Natural killer cell (primary cell): ENCODE data around the gene ACTR1B. TPM values are rescaled to one million over a fixed set of nuclear protein-coding genes. Genes with fewer than 3 reads are reported as not detected.

Experiments
- ATAC-seq, 3 donors: fragments of 150-1000 bp in 2 of 3; fragments of 200-7000 bp in 1 of 3; cut with Tn5 transposase; 1 replicate in 1 of 3; 2 replicates in 2 of 3; pipeline ENCODE4 v1.10.0; 2021; ENCODE audit warnings: mild to moderate bottlenecking in 2 of 3, moderate library complexity in 2 of 3
- DNase-seq, 2 donors: peaks; one replicate each; pipeline versions ENCODE4 v3.0.0 to v3.0.0-alpha.2; 2013 to 2021; ENCODE audit warnings: mixed read lengths in 1 of 2
- H3K27ac ChIP-seq: one replicate; pipeline ENCODE4 v1.5.1; 2013; ENCODE audit warnings: mild to moderate bottlenecking, low read length
- H3K27me3 ChIP-seq: one replicate; pipeline ENCODE4 v1.6.1; 2013; ENCODE audit warnings: low read length; ENCODE audit not compliant: control insufficient read depth, insufficient read depth
- H3K36me3 ChIP-seq: one replicate; pipeline ENCODE4 v1.6.1; 2013; ENCODE audit warnings: low read length; ENCODE audit not compliant: control insufficient read depth, insufficient read depth
- H3K4me1 ChIP-seq: one replicate; pipeline ENCODE4 v1.6.1; 2013; ENCODE audit warnings: low read length; ENCODE audit not compliant: control insufficient read depth, insufficient read depth
- H3K4me3 ChIP-seq: one replicate; pipeline ENCODE4 v1.5.1; 2013; ENCODE audit warnings: low read length
- H3K9me3 ChIP-seq: one replicate; pipeline ENCODE4 v1.6.1; 2013; ENCODE audit warnings: low read length; ENCODE audit not compliant: control insufficient read depth, insufficient read depth
- H3K27ac Mint-ChIP-seq, 2 donors: one replicate each; pipeline ENCODE4 v1.8.0; 2022; ENCODE audit warnings: mild to moderate bottlenecking in 2 of 2, mixed read lengths in 2 of 2, moderate library complexity in 1 of 2
- H3K27me3 Mint-ChIP-seq, 2 donors: one replicate each; pipeline ENCODE4 v1.8.0; 2022; ENCODE audit warnings: low read depth in 2 of 2, mixed read lengths in 2 of 2
- H3K36me3 Mint-ChIP-seq: one replicate; pipeline ENCODE4 v1.8.0; 2022; ENCODE audit warnings: mixed read lengths
- H3K4me1 Mint-ChIP-seq, 2 donors: one replicate each; pipeline ENCODE4 v1.8.0; 2022; ENCODE audit warnings: mixed read lengths in 2 of 2
- H3K4me3 Mint-ChIP-seq: one replicate; pipeline ENCODE4 v1.8.0; 2022; ENCODE audit warnings: mild to moderate bottlenecking, moderate library complexity, mixed read lengths
- H3K9me3 Mint-ChIP-seq, 2 donors: one replicate each; pipeline ENCODE4 v1.8.0; 2022; ENCODE audit warnings: mixed read lengths in 2 of 2
- WGBS: methylation state at CpG from one replicate; pipeline ENCODE4 v1.1.7; 2013; ENCODE audit warnings: missing lambda C conversion rate; ENCODE audit not compliant: insufficient coverage; 5-methylcytosine and 5-hydroxymethylcytosine counted together
- intact Hi-C: fragments of 100-400 bp; cut with micrococcal nuclease; formaldehyde crosslinking; loops from one replicate; pipeline ENCODE4 v1.14.2; 2022
- total RNA-seq, 4 donors: library from RNA; stranded (reverse); fragments of 120-200 nt in 1 of 4; gene quantifications; one replicate each; pipeline versions ENCODE4 v1.2.3 to v1.2.4, GENCODE V29; 2013 to 2022
- TF ChIP-seq, protein P1 (sequence below): fragments of 200-600 bp; IDR thresholded peaks from one replicate; pipeline ENCODE4 v1.8.0; 2022; ENCODE audit warnings: antibody characterized with exemption

The ACTR1B gene
- total RNA-seq, 3 donors from 2014 or later (not counting 1 experiment from before 2014, with no cell fraction given), result 71.6 to 81.1 (median 73.1) TPM

DNA sequence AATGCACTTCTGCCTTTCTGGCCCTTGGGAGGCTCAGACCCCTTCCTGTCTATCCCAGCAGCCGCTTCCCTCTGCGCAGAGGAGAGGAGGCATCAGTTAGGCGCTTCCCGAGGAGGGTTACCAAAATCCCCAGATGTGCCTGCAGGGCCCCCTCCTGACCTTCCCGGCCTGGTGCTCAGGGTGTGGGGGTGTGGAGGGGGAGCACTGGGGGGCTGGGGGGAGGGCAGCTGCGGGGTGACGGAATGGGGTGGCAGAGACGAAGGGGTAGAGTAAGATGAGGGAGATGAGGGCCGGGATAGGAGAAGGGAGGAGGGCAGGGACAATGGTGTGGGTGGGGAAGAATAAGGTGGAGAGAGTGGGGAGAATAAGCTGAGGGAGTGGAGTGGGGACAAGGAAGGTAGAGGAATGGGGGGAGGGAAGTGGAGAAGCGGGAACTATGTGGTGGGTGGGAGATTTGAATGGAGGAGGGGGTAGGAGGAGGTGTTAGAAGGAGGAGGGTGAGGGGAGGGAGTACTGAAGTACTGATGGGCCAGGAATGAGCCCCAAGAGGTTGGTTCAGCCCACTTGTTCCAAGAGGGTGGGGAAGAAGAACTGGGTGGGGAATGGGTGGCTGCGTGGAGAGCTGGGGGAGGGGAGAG is 43.0 kb upstream of the ACTR1B start:
- no peaks in the 10 kb centered on the region for H3K36me3 Mint-ChIP-seq
- TF ChIP-seq, protein P1, sequence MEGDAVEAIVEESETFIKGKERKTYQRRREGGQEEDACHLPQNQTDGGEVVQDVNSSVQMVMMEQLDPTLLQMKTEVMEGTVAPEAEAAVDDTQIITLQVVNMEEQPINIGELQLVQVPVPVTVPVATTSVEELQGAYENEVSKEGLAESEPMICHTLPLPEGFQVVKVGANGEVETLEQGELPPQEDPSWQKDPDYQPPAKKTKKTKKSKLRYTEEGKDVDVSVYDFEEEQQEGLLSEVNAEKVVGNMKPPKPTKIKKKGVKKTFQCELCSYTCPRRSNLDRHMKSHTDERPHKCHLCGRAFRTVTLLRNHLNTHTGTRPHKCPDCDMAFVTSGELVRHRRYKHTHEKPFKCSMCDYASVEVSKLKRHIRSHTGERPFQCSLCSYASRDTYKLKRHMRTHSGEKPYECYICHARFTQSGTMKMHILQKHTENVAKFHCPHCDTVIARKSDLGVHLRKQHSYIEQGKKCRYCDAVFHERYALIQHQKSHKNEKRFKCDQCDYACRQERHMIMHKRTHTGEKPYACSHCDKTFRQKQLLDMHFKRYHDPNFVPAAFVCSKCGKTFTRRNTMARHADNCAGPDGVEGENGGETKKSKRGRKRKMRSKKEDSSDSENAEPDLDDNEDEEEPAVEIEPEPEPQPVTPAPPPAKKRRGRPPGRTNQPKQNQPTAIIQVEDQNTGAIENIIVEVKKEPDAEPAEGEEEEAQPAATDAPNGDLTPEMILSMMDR, result no peak
- WGBS, result 86% methylated on average over 9 of the region's 11 CpGs
- no peak overlapping the region for H3K27ac ChIP-seq
- no peaks in the 10 kb centered on the region for H3K27me3 ChIP-seq
- H3K9me3 ChIP-seq, result no peaks in the 10 kb centered on the region
- no peak overlapping the region for H3K4me3 ChIP-seq
- peaks cover 22% of the 10 kb centered on the region for H3K4me1 ChIP-seq
- ATAC-seq (no peak), DNase-seq (no peak)
- H3K4me1 Mint-ChIP-seq, result peaks cover 14 to 21% of the 10 kb centered on the region in 2 donors
- H3K9me3 Mint-ChIP-seq, result no peaks in the 10 kb centered on the region
- intact Hi-C loops, result no loop called here
- no peaks in the 10 kb centered on the region for H3K27me3 Mint-ChIP-seq
- no peak overlapping the region for H3K27ac Mint-ChIP-seq
- no peaks in the 10 kb centered on the region for H3K36me3 ChIP-seq
- no peak overlapping the region for H3K4me3 Mint-ChIP-seq

DNA sequence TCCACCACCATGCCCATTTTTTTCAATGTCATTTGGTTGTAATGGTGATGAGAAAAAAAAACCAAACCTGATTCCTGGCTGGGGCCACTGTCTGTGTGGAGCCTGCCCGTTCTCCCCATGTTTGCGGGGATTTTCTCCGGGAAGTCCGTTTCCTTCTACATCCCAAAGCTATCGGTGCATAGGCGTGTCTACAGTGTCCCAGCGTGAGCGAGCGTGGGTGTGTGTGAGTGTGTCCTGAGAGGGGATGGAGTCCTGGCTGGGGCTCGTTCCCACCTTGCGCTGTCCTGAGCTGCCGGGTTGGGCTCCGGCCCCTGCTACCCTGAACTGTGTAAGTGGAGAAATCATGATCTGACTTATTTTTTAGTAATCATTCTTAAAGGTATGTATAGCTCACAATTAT is 42.3 kb upstream of the ACTR1B start:
- Histone ChIP-seq H3K27ac (no peak overlapping the region), H3K27me3 (no peaks in the 10 kb centered on the region), H3K4me1 (peaks cover 15% of the 10 kb centered on the region), H3K4me3 (no peak overlapping the region), H3K9me3 (no peaks in the 10 kb centered on the region), H3K36me3 (no peaks in the 10 kb centered on the region)
- Mint-ChIP-seq H3K27me3 (no peaks in the 10 kb centered on the region), H3K9me3 (no peaks in the 10 kb centered on the region), H3K27ac (no peak overlapping the region), H3K36me3 (no peaks in the 10 kb centered on the region), H3K4me1 (peaks cover 8 to 14% of the 10 kb centered on the region in 2 donors), H3K4me3 (no peak overlapping the region)
- no peak for DNase-seq
- TF ChIP-seq, protein P1, result no peak
- intact Hi-C loops, result no loop called here
- WGBS, result 94% methylated on average over 13 of the region's 13 CpGs
- ATAC-seq, result no peak

DNA sequence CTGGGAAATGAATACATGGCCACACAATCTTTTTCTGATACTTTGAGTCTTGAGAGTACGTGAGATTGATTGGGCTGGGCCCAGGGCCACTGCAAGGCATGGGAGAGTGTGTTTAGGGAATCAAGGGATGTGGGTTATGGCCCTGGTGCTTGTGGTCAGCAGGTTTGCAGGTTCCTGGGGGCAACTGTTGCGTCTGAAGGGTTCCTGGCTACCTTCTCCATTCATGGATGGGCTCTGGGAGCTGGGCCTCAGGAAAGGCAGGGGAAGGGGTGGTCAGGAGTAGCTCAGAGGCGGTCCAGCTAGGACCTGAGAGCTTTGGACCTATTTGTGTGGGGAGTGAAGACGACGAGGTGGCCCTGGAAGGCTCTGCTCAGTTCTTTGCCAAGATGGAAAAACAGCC is 41.1 kb upstream of the ACTR1B start:
- Histone ChIP-seq H3K4me3 (no peak overlapping the region), H3K36me3 (no peaks in the 10 kb centered on the region), H3K4me1 (peaks cover 5% of the 10 kb centered on the region), H3K27ac (no peak overlapping the region), H3K9me3 (no peaks in the 10 kb centered on the region), H3K27me3 (no peaks in the 10 kb centered on the region)
- H3K9me3 Mint-ChIP-seq, result no peaks in the 10 kb centered on the region
- no peak overlapping the region for H3K27ac Mint-ChIP-seq
- H3K27me3 Mint-ChIP-seq, result no peaks in the 10 kb centered on the region
- H3K4me3 Mint-ChIP-seq, result no peak overlapping the region
- H3K4me1 Mint-ChIP-seq, result peaks cover 5% of the 10 kb centered on the region in 2 donors
- WGBS, result 90% methylated on average over 5 of the region's 5 CpGs
- ATAC-seq (no peak), DNase-seq (no peak)
- no peaks in the 10 kb centered on the region for H3K36me3 Mint-ChIP-seq
- TF ChIP-seq, protein P1, result no peak
- intact Hi-C loops, result no loop called here

DNA sequence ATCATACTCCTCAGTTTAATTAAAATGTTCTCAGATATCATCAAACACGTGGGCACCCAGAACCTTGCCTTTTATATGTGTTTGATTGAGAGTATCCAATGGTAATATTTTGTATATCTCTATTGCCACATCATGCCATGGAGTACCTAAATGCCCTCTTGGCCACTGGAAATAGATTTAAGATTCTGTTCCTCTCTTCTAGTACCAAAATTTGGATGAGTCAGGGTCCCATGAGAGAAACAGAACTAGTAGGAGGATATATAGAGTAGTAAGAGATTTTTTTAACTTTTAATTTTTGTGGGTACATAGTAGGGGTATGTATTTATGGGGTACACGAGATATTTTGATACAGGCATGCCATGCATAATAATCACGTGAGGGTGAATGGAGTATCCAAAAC is 39.9 kb upstream of the ACTR1B start:
- Mint-ChIP-seq H3K4me1 (no peaks in the 10 kb centered on the region), H3K27ac (no peak overlapping the region), H3K4me3 (no peak overlapping the region), H3K9me3 (no peaks in the 10 kb centered on the region), H3K27me3 (peaks cover 0 to 2% of the 10 kb centered on the region in 2 donors), H3K36me3 (no peaks in the 10 kb centered on the region)
- Histone ChIP-seq H3K27ac (no peak overlapping the region), H3K4me3 (no peak overlapping the region), H3K9me3 (no peaks in the 10 kb centered on the region), H3K36me3 (no peaks in the 10 kb centered on the region), H3K4me1 (no peaks in the 10 kb centered on the region), H3K27me3 (no peaks in the 10 kb centered on the region)
- WGBS, result 58% methylated on average over 2 of the region's 3 CpGs
- no peak for ATAC-seq
- TF ChIP-seq, protein P1, result no peak
- DNase-seq, result no peak
- intact Hi-C loops, result no loop called here
